GM19395 (cell line): ENCODE measurements around the gene LCE3C.
"Not testable (repeated sequence)": the region's sequence is repeated elsewhere in the genome, so short reads cannot be mapped to it uniquely, and the experiment has no call there.

ENCODE experiments used
- ATAC-seq: cut with Tn5 transposase; IDR thresholded peaks from one replicate; pipeline ENCODE4 v1.9.1; 2021; ENCODE audit warnings: mild to moderate bottlenecking, moderate library complexity; ENCODE audit not compliant: unreplicated experiment

The LCE3C gene, protein sequence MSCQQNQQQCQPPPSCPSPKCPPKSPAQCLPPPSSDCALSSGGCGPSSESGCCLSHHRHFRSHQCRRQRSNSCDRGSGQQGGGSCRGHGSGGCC

DNA sequence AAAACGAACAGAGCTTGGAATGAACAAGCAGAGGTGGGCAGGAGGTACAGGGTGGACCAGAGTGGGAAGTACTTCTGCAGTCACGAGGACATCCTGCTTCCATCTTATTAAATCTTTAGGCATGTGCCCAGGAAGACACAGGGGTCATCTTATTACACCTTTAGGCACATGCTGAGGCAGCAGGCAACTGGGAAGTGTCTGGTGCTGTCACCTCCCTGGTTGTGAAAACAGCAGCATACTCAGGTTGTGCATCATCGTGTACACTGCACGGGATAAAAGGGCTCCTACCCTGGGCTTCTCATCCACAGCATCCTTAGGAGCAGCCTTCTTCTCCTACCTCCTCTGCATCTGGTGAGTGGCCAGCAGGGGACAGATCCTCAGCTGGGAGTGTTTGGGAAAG, at the start of gene LCE3C:
Gene LCE3C, plus strand, starts transcription at position 301 of the 400 bp plus-strand sequence. CDS start 498 bp downstream, outside the sequence.
- no peak for ATAC-seq

GRCh38 chr1:152565115-152565514, 34.9 kb upstream of the LCE3C start:
- no peak for ATAC-seq

GRCh38 chr1:152565535-152566215, 34.4 kb upstream of the LCE3C start:
- ATAC-seq = no peak

GRCh38 chr1:152566681-152567080, 33.4 kb upstream of the LCE3C start, which contains the start of gene LCE3E:
Gene LCE3E (minus strand): TSS chr1:152566780. CDS start chr1:152566208, 572 bp downstream.
- ATAC-seq = no peak

GRCh38 chr1:152577168-152577567, 22.9 kb upstream of the LCE3C start:
- ATAC-seq = no peak

DNA sequence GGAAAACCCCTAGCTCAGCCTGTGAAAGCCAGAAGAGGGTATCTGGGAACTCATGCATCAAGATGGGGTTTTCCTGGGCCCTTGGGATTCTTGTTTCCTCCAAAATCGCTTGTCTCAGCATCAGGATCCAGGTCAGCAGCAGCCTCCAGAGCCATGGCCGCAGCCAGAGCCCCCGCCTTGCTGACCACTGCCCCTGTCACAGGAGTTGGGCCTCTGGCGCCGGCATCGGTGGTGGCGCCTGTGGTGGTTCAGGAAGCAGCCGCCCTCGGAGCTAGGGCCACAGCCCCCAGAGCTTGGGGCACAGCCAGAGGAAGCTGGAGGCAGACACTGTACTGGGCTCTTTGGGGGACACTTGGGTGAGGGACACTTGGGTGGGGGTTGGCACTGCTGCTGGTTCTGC, 20.5 kb upstream of the LCE3C start:
- not testable (repeated sequence) for ATAC-seq

DNA sequence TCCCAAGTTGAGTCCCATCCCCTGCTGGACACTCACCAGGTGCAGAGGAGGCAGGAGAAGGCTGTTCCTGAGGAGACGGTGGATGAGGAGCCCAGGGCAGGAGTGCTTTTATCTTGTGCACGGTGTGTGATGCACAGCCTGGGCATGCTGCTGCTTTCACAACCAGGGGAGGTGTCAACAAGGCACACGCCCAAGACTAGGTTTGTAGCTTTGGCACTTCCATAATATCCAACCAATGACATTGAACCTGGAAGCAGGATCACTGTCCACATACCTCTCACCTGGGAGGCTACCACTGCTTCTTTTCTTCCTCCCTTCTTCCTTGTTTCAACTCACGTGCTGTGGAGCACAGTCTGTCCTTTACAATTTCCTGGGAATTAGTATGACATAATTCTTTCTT, 19.6 kb upstream of the LCE3C start, which contains the start of gene LCE3D:
Gene LCE3D, minus strand, starts transcription at position 84 of the 400 bp plus-strand sequence. CDS start 580 bp downstream, outside the sequence.
- no peak for ATAC-seq

DNA sequence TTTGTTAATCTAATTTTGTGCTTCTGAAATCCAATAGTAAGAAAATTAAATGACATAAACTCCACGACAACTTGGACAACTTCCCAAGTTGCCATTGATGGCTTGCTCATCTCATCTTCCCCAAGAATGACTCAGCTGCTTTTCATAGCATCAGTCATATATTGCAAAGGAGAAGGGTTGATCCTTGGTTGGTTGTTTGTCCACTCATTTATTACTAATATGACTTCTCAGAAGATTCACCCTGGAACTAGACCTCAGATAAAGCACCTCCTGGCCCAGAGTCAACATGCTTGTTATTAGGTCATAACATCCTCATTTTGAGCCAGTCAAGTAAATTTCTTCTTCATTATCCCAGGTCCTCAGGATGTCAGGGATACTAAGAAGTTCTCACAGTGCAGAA, 17.4 kb upstream of the LCE3C start:
- no peak for ATAC-seq

- ATAC-seq = no peak
Measured at GRCh38 chr1:152585586-152585985, 14.4 kb upstream of the LCE3C start.

DNA sequence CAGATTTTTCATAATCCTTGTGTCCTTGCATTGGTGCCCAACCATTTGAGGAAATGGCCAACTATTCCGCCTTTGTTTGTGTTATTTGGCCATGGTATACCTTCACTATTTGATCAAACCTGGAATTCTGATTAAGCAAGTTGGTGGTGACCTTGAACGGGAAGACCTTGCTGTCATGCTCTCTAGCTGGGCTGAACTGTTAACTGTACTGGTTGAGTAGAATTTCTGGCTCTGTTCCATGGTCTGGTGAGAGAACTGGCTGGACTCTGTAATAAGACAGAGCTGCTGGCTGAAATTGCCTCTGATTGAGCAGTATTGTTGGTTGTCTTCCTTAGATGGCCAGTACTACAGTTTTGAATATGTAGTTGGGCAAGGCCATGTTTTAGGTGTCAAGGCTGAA, 3.0 kb upstream of the LCE3C start:
- no peak for ATAC-seq

GRCh38 chr1:152613511-152613910, 13.5 kb downstream of the LCE3C start, which contains the start of gene LCE3B:
Gene LCE3B (plus strand): TSS chr1:152613811. CDS start chr1:152613811, 0 bp downstream.
- no peak for ATAC-seq

GRCh38 chr1:152621993-152622392, 22.0 kb downstream of the LCE3C start:
- no peak for ATAC-seq

DNA sequence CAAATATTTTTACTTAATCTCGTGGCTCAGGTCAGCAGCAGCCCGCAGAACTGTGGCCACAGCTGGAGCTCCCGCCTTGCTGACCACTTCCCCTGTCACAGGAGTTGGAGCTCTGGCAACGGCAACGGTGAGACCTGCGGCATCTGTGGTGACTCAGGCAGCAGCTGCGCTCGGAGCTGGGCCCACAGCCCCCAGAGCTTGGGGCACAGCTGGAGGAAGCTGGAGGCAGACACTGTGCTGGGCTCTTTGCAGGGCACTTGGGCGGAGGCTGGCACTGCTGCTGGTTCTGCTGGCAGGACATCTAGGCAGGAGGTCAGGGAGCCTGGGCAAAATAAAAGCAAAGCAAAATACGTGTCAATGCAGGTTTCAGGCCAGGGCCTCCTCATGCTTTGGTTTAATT, 22.8 kb downstream of the LCE3C start, which contains the start of gene LCE3A:
Gene LCE3A, minus strand, starts transcription at position 301 of the 400 bp plus-strand sequence. Its CDS starts 0 bp downstream, at position 301.
- ATAC-seq = no peak

DNA sequence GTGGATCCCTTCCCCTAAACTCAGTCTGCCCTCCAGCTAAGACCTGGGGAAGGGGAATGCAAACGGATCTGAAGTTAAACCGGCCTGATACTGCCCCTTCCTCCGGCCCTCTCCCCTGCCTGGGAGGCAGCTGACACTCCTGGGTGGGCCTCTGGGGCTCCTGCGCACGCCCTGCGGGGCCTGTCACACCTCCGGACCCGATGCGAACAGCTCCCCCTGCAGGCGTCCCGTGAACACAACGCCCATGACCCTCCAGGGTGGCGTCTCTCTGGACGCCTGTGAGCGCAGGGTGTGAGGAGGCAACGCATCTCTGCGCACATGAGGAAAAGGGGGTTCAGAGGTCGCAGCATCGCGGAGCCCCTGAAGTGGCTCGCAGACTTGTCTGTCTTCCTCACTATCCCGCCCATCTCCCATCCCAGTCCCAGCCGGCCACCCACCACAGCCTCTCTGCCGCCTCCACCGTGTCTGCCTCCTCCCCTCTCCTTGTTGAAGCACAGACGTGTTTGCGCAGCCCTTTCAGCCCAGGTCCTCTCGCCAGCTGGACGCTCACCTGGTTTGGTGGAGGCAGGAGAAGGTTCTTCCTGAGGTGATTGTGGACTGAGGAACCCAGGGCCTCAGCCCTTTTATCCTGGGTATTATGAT, 23.3 kb downstream of the LCE3C start:
- ATAC-seq = no peak

DNA sequence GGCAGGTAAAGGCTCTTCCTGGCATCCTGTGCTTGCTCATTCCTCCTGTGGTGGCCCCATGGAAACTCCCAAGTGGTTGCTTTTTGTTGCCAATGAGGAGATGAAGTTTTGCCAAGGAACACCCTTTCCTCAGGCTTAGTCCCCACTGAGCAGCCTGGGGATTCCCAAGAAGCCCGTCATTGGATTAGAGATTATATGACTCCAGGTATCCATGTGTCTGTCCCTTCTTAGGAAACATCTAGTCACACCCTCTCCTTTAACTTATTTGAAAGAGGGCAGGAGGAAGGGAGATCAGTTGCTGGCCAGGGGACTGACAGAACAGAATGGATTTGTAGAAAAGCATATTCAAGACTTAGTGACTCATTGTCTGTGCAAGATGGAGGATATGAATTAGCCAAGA, 26.7 kb downstream of the LCE3C start:
- ATAC-seq = no peak

- no peak for ATAC-seq
Measured at GRCh38 chr1:152630596-152630995, 30.6 kb downstream of the LCE3C start.

DNA sequence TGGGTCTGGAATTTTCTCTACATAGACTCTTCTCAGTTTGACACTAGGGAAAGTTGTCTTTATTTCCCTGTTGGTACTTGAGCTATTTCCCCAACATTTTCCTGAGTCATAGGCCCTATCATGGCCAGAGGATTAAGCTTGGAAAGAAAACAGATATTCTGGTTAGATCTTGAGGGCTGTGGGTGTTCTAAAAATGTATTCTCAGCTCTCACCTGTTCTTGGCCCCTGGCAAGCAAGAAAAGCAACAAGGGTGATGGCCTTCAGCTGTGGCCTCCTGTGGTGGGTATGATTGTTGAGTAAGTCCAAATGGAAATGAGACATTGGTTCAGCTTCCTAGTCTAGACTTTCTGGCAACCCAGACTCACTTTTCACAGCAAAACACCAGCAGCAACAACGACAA, 40.3 kb downstream of the LCE3C start:
- no peak for ATAC-seq

- ATAC-seq = no peak
Measured at GRCh38 chr1:152643945-152644344, 43.9 kb downstream of the LCE3C start.

GRCh38 chr1:152645146-152645545, 45.1 kb downstream of the LCE3C start:
- no peak for ATAC-seq

GRCh38 chr1:152646656-152647055, 46.6 kb downstream of the LCE3C start:
- ATAC-seq = no peak
